Bronchial epithelial cell (primary cell): ENCODE measurements around the gene CASTOR2. TPM values are rescaled to one million over a fixed set of nuclear protein-coding genes. Genes with fewer than 3 reads are reported as not detected.

Experiments used
- DNase-seq: peaks from one replicate; pipeline ENCODE4 v3.0.0-alpha.2; 2010; ENCODE audit warnings: low read depth
- FAIRE-seq: peaks from 2 replicates; lab custom pipeline; 2011; peaks lifted over from hg19 to GRCh38; lab: Jason Lieb, UNC
- H3K27me3 ChIP-seq: 2 replicates; pipeline ENCODE4 v1.5.1; 2011; ENCODE audit warnings: low read length; ENCODE audit not compliant: control insufficient read depth, insufficient read depth
- H3K36me3 ChIP-seq: 2 replicates; pipeline ENCODE4 v1.5.1; 2011; ENCODE audit warnings: low read length; ENCODE audit not compliant: control insufficient read depth, insufficient read depth
- H3K4me3 ChIP-seq: 2 replicates; pipeline ENCODE4 v1.5.1; 2011; ENCODE audit warnings: mild to moderate bottlenecking, low read depth, low read length, control low read depth
- CTCF ChIP-seq: IDR thresholded peaks from 2 replicates; pipeline ENCODE4 v1.5.1; 2011; ENCODE audit warnings: mild to moderate bottlenecking, moderate library complexity, low read length, control low read depth, inconsistent platforms; ENCODE audit not compliant: insufficient read depth, severe bottlenecking
- total RNA-seq: library from RNA; depleted of rRNA; stranded (reverse); fragments of >200 nt; gene quantifications from 2 replicates; pipeline ENCODE4 v1.2.1, GENCODE V29; 2014

Gene CASTOR2
- total RNA-seq, 1 donor from 2014 or later: 1.6 TPM

- TF ChIP-seq CTCF: no peak
- H3K36me3 ChIP-seq: no peaks in the 10 kb centered on the region
These were observed 45.5 kb downstream of the CASTOR2 start for GRCh38 chr7:75010036-75010435.

DNA sequence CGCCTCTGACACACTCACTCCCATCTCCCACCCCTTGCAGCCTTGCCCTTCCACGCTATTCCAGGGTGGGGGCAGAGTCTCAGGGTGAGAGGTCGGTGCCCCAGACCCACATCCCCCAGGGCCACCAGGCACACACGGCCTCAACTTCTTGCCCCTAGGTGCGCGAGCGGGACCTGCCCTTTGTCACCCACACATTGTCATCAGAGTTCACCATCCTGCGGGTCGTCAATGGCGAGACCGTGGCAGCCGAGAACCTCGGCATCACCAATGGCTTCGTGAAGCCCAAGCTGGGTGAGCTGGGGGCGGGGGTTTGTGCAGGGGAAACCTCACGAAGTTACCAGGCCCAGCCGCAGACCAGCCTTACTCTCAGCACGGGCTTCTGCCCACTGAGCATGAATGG lies 53.3 kb downstream of the CASTOR2 start:
- peak; percentile 47 for FAIRE-seq
- no peak for TF ChIP-seq CTCF
- DNase-seq: no peak
- H3K36me3 ChIP-seq: no peaks in the 10 kb centered on the region
- no peaks in the 10 kb centered on the region for H3K27me3 ChIP-seq
- H3K4me3 ChIP-seq: no peak overlapping the region

More at GRCh38 chr7:75010036-75010435, 45.5 kb downstream of the CASTOR2 start:
- Histone ChIP-seq H3K27me3 (no peaks in the 10 kb centered on the region), H3K4me3 (no peak overlapping the region)
- no peak for DNase-seq
- no peak for FAIRE-seq

GRCh38 chr7:75018570-75019364 lies 54.3 kb downstream of the CASTOR2 start:
- DNase-seq (no peak), FAIRE-seq (no peak)
- Histone ChIP-seq H3K36me3 (no peaks in the 10 kb centered on the region), H3K4me3 (no peak overlapping the region), H3K27me3 (no peaks in the 10 kb centered on the region)
- TF ChIP-seq CTCF: no peak

DNA sequence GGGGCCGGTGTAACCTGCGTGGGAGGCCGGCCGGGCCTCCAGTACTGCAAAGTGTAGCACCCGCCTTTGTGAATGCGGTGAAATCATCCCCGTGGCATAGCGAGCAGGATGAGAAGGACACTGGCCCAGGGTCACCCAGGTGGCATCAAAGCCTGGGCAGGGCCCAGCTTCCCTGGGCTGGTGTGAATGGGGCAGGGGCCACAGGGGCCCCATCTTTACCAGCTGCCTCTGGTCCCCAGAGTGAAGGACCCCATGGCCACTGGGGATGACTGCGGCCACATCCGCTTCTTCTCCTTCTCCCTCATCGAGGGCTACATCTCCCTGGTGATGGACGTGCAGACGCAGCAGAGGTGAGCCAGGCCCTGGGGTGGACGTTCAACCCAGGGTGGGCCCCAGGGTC lies 55.3 kb downstream of the CASTOR2 start:
- FAIRE-seq (no peak), DNase-seq (no peak)
- Histone ChIP-seq H3K36me3 (no peaks in the 10 kb centered on the region), H3K27me3 (no peaks in the 10 kb centered on the region), H3K4me3 (no peak overlapping the region)
- no peak for TF ChIP-seq CTCF

DNA sequence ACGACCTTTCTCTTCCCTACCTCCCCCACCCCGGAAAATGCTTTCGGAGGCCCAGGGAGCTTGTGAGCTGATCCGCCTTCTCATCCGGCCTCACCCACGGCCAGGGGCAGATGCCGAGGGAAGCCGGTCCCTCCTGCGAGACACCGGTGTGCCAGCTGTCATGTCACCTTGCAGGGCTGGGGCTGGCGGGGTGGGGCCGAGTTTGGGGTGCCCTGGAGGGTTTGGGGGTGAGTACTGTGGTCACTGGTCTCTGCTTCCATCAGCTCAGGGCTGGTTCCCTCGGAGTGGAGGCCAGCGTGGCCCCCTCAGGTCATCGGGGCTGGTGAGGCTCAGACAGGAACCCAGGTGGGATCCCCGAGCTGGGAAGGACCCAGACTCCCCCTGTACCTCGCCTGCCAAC lies 60.4 kb downstream of the CASTOR2 start:
- H3K36me3 ChIP-seq: no peaks in the 10 kb centered on the region
- no peak for TF ChIP-seq CTCF
- FAIRE-seq (no peak), DNase-seq (no peak)
- H3K4me3 ChIP-seq: no peak overlapping the region
- no peaks in the 10 kb centered on the region for H3K27me3 ChIP-seq
